BJ (cell line): ENCODE data around the gene PCARE. TPM values are rescaled to one million over a fixed set of nuclear protein-coding genes. Genes with fewer than 3 reads are reported as not detected.

ENCODE experiments used
- CTCF ChIA-PET: fragments of 350-600 bp; formaldehyde crosslinking; extraction: SDS; loops from one replicate; lab custom pipeline; 2021; ENCODE audit warnings: antibody characterized with exemption, inconsistent platforms; lab: Yijun Ruan, JAX
- POLR2A ChIA-PET: fragments of 300-600 bp; sonication (Branson Sonifier 250); formaldehyde crosslinking; extraction: SDS; loops from one replicate; lab custom pipeline; 2021; ENCODE audit warnings: antibody characterized with exemption; lab: Charles Lee
- DNase-seq: peaks from one replicate; pipeline ENCODE4 v3.0.0-alpha.2; 2011; ENCODE audit warnings: low read depth
- H3K27me3 ChIP-seq: 2 replicates; pipeline ENCODE4 v1.6.0; 2011; ENCODE audit warnings: low read length; ENCODE audit not compliant: control insufficient read depth, insufficient read depth
- H3K36me3 ChIP-seq: 2 replicates; pipeline ENCODE4 v1.5.1; 2011; ENCODE audit warnings: low read length; ENCODE audit not compliant: control insufficient read depth, insufficient read depth
- H3K4me3 ChIP-seq: 2 replicates; pipeline ENCODE4 v1.5.1; 2011; ENCODE audit warnings: low read depth, mild to moderate bottlenecking, control low read depth, low read length
- CTCF ChIP-seq: IDR thresholded peaks from 2 replicates; pipeline ENCODE4 v1.5.1; 2011; ENCODE audit warnings: low read depth, mild to moderate bottlenecking, control low read depth, inconsistent platforms, low read length, moderate library complexity; ENCODE audit not compliant: insufficient read depth
- polyA plus RNA-seq: library from polyadenylated mRNA; depleted of rRNA; stranded (reverse); fragments of >200 nt; gene quantifications from 2 replicates; pipeline ENCODE4 v1.2.3, GENCODE V29; 2011

PCARE gene
- polyA plus RNA-seq, 1 experiment, result not detected

GRCh38 chr2:29022679-29023078, 51.6 kb downstream of the PCARE start:
- CTCF ChIA-PET, result no interaction called here
- TF ChIP-seq CTCF, result no peak
- no peak overlapping the region for H3K4me3 ChIP-seq
- H3K36me3 ChIP-seq, result no peaks in the 10 kb centered on the region
- DNase-seq, result no peak
- POLR2A ChIA-PET, result no interaction called here
- no peaks in the 10 kb centered on the region for H3K27me3 ChIP-seq

GRCh38 chr2:29021886-29022285, 52.4 kb downstream of the PCARE start:
- Histone ChIP-seq H3K27me3 (no peaks in the 10 kb centered on the region), H3K4me3 (no peak overlapping the region), H3K36me3 (no peaks in the 10 kb centered on the region)
- ChIA-PET CTCF (no interaction called here), POLR2A (no interaction called here)
- DNase-seq, result no peak
- no peak for TF ChIP-seq CTCF

GRCh38 chr2:29017716-29018435, 56.4 kb downstream of the PCARE start:
- Histone ChIP-seq H3K27me3 (no peaks in the 10 kb centered on the region), H3K36me3 (no peaks in the 10 kb centered on the region), H3K4me3 (no peak overlapping the region)
- no peak for DNase-seq
- no peak for TF ChIP-seq CTCF
- ChIA-PET POLR2A (no interaction called here), CTCF (interaction anchor here (0.5 to 0.8 kb wide), 2 partner anchors 14 to 61 kb away, joined by 3 to 4 read pairs; no protein-coding TSS in a partner anchor)

DNA sequence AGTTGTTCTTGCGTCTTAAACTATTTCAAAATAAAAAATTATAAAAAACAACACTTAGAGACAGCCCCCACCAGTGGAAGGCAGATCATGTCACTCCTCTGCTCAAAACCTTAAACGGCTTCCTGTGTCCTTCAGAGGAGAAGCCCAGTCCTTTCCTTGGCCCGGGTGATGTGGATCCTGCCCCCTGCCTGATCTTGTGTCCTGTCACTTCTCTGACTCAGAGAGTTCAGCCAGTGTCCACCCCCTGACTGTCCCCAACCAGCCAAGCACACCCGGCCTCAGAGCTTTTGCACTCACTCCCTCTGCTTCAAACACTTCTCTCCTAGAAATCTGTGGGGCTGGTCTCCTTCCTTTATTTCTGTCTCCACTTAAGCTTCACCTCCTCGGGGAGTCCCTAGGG, 57.8 kb downstream of the PCARE start:
- POLR2A ChIA-PET, result no interaction called here
- no peak for TF ChIP-seq CTCF
- DNase-seq, result no peak

GRCh38 chr2:29015701-29016470, 58.4 kb downstream of the PCARE start:
- ChIA-PET CTCF (interaction anchor here (1.1 to 1.2 kb wide), 2 partner anchors 18 to 38 kb away, joined by 3 to 4 read pairs; no protein-coding TSS in a partner anchor), POLR2A (no interaction called here)
- no peak for DNase-seq
- Histone ChIP-seq H3K27me3 (no peaks in the 10 kb centered on the region), H3K36me3 (no peaks in the 10 kb centered on the region), H3K4me3 (no peak overlapping the region)
- TF ChIP-seq CTCF, result no peak

More for the DNA sequence above, 57.8 kb downstream of the PCARE start:
- no peaks in the 10 kb centered on the region for H3K27me3 ChIP-seq
- no peak overlapping the region for H3K4me3 ChIP-seq
- H3K36me3 ChIP-seq, result no peaks in the 10 kb centered on the region
- CTCF ChIA-PET, result interaction anchor here (1.1 kb wide), 1 partner anchor 18 kb away, joined by 3 read pairs; no protein-coding TSS in a partner anchor
